RKO (cell line): ENCODE results near the gene RPS16.

Experiments used
- DNase-seq: peaks from one replicate; pipeline ENCODE4 v3.0.0-alpha.2; 2016; ENCODE audit warnings: low spot score

The RPS16 gene

DNA sequence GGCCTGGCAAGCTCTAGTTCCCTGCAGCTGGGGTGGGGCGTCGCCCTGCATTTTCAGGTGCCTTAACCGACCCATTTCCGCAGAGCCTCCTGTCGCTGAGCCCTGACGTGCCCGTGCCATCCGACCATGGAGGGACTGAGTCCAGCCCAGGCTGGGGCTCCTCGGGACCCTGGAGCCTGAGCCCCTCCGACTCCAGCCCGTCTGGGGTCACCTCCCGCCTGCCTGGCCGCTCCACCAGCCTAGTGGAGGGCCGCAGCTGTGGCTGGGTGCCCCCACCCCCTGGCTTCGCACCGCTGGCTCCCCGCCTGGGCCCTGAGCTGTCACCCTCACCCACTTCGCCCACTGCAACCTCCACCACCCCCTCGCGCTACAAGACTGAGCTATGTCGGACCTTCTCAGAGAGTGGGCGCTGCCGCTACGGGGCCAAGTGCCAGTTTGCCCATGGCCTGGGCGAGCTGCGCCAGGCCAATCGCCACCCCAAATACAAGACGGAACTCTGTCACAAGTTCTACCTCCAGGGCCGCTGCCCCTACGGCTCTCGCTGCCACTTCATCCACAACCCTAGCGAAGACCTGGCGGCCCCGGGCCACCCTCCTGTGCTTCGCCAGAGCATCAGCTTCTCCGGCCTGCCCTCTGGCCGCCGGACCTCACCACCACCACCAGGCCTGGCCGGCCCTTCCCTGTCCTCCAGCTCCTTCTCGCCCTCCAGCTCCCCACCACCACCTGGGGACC, 27.9 kb downstream of the RPS16 start:
- peak; percentile 58 for DNase-seq

DNA sequence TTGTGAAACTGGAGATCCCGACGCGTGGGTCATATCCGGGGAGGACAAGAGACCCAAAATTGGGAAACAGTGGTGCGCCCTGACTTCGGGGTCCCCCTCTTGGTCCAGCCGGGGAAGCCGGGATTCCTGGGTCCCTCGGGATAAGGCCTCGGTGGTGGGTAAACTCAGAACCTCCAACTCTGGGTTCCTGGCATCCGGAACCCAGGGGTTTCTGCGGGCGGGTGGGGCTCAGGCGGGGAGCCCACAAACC, 28.4 kb downstream of the RPS16 start:
- DNase-seq = no peak

DNA sequence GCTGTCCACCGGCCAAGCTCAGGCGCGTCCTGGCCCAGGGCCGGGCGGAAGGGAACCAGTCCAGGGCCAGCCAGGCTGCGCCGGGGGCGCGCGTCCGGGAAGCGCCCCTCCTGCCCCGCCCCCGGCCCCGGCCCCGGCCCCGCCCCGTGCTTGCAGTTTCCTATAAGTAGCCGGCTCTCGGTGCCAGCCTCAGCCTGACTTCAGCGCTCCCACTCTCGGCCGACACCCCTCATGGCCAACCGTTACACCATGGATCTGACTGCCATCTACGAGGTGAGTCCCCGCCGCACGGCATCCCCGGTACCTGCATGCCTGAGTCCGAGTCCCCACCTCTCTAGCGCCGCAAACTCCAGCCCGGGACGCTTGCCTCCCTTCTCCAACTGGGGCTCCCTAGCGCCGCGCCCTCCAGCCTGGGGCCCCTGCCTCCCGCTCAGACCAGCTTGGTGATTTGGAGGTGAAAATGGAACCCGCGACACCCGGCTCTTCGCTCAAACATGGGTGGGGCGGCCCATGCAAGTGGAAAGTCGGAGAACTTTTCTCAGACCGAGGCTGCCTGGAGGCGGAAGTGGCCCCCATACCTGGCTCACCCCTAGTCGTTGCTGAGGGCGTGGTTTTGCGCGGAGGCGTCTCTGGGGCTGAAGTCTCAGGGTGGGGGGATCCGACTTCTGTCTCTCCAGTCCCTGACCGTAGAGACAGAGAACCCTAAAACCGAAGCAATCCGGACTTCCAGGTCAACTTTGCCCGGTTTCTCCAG, 28.9 kb downstream of the RPS16 start, which contains the start of gene ZFP36:
Gene ZFP36 (plus strand): TSS at position 192 of the 754 bp plus-strand sequence. CDS start 58 bp downstream, at position 250.
- DNase-seq = peak; percentile 82

DNA sequence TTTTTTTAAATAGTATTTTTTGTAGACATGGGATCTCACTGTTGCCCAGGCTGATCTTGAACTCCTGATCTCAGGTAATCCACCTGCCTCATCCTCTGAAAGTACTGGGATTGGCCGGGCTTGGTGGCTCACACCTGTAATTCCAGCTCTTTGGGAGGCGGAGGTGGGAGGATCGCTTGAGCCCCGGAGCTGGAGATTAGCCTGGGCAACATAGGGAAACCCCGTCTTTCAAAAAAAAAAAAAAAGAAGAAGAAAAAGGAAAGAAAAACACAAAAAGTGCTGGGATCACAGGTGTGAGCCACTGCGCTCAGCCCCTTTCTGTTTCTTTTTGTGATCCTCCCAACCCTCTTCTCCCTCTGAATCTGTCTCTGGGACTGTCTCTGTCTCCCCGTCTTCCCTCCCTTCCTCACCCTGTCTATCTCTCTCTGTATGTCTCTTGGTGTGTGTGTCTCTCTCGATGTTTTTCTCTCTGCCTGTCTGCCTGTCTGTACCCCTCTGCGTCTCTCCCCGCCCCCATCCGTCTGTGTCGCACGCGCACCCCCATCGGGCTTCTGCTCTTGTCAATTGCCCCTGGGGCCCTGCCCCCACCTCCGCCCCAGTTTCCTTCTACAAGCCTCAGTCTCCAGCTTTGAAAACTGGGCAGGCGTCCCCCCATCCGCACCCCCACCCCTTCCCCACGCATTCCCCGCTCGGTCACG, 29.6 kb downstream of the RPS16 start:
- peak; percentile 70 for DNase-seq

DNA sequence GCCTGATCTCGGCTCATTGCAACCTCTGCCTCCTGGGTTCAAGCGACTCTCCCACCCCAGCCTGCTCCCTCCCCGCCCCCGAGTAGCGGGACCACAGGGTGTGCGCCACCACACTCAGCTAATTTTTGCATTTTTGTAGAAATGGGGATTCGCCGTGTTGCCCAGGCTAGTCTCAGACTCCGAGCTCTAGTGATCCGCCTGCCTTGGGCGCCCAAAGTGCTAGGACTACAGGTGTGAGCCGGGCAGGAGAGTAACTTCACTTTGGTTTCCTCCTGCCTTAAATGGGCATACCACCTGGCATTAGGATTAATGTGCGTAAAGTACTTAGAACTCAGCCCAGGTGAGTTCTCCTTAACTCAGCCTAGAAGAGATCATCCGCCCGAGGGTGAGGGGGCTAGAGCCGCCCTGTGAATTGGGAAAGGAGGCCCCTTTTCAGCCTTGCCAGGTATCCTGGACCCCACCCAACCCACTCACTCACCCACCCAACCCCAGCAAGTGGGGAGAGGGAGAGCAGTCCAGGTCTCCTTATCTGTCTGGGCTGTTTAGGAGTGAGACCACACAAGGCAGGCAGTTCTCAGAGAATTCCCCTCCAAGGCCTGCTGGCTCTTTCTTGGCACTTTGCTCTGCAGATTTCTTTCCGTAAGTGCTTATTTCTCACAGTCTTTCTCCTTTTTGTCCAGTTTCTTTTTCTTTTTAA, 30.3 kb downstream of the RPS16 start:
- DNase-seq = no peak

DNA sequence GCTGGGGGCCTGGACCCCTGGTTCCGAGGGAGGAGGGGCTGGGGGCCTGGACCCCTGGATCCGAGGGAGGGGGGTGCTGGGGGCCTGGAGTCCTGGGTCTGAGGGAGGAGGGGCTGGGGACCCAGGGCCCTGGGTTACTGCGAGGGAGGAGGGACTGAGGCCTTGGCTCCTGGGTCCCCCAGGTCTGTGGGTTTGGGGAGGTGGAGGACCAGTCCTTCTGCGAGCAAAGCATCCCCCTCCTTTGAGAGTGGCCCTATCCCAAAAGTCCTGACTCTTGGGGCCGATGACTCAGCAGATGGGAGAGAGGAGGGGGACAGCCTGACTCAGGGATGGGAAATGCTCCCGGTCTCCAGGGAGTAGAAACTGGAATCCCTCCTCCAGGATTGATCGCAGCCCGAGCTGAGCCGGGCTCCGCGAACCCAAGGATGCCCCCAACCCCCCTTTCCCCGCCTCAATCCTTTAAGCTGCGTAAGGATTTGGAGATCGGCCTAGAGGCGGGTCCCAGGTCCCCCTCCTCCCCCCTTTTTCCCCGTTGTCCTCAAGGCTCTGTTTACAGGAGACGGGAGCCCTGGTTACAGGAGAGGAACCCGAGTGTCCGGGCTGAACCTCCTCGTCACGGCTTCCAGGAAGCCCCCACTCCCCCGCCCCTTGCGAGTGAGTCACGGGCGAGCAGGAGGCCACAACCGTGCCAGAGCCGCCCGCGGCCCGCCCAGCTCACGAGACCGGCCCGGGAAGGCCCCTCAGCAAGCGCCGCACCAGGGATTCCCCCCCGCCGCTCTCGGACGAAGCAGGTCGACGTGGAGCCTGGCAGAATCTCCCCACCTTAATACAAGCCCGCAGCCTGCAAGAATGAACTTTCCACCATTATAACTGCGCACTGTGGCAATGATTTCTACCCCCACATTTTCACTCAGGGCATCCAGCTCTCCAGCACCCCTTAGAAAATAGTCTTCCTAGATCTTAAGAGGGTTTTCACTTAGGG, 32.1 kb downstream of the RPS16 start:
- peak; percentile 94 for DNase-seq

DNA sequence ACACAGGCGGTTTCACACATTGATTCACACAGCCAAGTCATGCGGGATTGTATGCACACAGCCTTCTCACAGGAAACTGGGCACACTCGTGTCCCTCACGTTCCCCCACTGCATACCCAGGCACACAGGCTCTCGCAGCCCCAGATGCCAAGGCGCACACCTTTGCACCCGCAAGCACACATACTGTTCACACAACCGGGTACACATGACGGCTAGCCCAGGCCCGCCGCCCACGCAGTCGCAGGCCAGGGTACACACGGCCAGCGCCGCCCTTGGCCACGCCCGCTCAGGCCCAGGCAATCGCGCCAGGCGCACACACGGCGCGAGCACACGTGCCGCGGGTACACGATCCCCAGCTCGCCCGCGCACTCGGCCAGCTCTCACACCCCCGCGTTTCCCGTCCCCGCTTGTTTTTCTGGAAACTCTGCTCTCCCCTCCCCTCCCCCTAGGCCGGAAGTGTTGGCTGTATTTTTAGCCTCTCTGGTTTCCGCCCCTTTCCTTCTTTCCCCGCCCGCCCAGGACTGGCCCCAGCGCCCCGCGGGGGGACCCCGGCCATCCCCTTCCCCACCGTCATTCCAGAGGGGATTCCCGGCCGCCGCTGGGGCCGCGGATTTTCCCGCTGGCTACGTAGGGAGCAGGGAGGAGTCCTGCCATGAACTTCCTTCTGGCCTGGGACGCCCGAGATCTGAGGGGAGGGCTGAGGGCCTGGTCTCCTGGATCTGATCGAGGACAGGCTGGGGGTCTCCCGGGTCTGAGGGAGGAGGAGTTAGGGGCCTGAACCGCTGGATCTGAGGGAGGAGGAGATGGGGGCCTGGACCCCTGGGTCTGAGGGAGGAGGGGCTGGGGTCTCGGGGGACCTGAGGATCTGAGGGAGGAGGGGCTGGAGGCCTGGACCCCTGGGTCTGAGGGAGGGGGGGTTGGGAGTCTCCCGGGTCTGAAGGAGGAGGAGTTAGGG, 33.1 kb downstream of the RPS16 start:
- peak; percentile 90 for DNase-seq

DNA sequence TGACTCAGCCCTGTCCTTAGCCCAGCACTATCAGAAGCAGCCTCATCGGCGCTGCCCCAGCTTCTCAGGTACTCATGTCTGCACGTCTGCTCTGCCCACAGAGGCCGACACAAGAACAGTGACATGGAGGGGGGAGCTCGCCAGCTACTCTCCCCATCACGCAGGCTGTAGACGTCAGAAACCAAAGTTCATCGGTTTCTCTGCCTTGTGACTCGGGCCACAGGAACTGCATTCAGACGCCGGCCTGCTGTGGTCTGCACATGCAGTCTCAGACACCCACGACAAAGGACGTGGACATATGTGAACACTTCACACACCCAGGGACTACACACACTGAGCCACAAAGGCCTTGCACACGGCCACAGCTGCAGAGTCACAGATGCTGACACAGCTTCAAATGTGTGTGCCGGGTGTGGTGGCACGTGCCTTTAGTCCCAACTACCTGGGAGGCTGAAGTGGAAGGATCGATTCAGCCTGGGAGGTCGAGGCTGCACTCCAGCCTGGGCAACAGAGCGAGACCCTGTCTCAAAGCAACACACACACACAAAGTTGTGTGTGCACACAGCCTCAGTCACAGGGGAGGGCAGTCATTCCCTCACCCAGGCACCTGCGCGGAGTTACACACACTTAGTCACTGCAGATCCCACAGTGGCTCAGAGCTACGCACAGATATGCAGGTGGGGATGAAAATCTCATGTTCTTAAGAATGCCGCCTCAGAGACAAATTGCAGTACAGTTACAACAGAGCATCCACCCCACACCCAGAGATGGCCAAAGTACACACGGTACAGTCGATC, 34.0 kb downstream of the RPS16 start:
- DNase-seq = peak; percentile 93

DNA sequence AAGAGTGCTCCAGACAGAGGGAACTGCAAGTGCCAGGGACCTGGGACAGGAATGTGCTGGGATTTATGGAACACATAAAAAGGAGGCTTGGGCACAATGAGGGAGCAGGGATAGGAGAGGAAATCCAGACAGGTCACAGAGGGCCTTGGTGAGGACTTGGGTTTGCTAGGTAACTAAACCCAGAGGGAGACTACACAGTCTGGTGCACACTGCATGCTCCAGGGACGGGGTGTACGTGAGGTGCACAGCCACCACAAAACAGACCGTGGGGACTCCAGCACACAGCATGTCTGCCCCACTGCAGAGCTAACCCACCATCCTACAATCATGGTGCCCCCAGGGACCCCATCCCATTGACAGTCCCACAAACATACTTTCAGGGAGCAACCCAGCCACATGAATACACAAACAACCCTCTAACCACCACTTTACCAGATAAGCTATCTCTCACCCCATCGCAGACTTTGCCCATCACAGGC, 34.6 kb downstream of the RPS16 start:
- no peak for DNase-seq

DNA sequence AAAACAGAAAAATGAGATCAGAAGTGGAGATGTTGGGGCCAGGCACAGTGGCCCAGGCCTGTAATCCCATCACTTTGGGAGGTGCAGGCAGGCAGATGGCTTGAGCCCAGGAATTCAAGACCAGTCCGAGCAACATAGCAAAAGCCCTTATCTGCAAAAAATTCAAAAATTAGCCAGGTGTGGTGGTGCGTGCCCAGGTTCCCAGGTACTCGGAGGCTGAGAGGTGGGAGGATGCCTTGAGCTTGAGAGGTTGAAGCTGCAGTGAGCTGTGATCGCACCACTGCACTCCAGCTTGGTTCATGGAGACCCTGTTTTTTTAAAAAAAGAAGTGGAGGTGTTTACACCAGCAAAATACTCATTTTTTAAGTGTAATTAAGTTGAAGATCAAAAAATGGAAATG, 35.7 kb downstream of the RPS16 start:
- no peak for DNase-seq

DNA sequence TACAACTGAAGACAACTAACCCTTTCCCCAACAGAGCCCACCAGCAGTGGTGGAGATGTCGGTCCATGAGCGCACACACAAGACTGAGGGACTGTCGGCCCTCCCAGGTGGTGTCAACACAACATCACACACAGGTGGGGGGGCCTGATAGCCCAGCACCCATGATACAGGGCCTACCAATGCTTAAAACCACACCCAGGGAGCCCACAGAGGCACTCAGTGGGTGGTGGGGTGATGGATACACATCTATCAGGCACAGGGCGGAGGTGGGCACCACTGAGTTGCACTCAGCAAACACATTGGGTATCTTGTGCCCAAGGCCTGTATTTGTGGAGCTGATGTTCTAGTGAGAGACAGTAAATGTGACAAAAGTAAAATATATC, 36.1 kb downstream of the RPS16 start:
- DNase-seq = no peak

DNA sequence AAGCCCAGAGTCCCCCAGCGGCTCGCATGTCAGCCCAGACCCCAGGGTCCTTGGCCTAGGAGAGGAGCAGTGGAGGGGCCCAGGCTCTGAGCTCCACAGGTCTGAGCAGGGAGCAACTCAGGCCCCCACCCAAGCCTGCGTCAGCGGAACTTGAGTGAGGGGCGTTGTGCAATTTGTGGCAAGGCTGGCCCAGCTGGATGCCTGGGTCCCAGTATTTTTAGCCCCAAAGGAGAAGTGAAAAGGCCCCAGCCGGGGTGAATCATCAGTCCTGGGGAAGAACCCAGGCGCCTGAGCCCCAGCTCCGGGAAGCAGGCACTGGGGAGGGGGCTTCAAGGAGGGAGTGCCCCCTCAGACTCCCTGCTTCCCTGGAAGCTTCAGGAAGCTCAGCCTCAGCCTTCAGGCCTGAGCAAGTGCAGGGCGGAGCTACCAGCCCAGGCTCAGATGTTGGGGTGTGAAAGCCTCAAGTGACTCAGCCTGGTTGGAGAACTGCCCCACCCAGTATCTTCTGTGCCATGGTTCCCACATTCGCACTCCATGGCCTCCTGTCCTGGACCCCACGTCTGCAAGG, 37.4 kb downstream of the RPS16 start:
- peak; percentile 73 for DNase-seq

DNA sequence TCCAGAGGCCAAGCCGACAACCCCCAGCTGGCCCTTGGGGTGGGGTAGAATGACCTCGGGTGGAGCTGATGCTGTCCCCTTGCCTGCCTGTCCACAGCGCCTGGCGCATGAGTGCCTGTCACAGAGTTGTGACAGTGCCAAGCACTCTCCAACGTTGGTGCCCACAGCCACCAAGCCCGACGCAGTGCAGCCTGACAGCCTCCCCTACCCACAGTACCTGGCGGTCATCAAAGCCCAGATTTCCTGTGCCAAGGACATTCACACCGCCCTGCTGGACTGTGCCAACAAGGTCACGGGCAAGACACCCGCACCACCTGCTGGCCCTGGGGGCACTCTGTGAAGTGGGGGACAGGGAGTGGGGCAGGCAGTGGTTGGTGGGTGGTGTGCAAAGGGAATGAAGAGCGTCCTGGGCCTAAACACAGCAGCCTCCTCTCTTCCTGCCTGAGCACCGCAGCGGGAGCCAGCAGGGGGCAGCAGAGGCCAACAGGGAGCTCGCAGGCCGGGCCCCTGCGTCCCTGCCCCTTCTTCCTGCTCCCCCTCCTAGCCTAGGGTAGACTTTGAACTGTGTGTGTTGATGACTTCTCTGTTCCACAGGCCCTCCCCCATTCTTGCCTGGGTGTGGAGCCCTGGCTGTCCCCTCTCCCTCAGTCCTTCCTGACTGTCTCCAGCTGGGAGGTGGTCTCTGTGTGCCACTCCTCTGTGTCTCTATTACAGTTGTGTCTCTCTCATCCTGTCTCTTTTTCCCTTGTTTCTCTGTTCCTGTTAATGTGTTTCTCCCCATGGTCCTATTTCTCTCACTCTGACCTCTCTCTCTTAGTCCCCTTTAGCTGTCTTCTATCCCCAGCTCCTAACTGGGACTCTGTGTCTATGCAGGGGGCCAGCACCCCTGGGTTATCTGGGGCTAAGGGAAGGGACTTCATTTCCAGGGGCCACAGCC, 38.1 kb downstream of the RPS16 start:
- peak; percentile 85 for DNase-seq

DNA sequence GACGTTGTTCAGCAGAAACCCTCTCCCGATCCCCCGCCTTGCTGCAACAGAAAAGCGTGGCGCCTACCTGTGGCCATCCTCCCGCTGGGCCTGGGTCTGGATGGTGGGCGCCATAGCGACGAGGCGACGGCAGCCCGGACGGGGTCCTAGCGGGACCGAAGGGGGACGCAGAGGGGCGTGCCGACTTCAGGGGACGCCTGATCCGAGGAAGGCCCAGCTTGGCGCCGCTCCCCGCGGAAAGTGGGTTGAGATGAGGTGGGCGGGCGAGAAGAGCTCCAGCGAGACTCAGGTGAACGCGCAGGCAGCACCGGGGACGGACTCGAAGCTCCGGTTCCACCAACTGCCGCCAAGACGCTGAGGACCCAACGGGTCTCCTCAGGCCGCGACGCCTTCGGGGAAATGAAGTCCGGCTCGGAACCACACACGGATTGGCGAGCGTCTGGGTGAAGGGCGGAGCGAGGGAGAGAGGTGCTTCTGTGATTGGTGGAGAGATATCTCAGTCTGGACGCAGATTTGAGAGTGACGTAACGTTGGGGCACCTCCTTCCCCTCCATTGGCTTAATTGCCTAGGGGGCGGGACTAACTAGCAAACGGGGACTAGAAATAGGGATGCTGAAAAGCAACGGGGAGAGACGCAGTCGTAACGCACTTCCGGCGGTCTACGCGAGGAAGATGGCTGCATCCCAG, 44.9 kb downstream of the RPS16 start, which contains the start of the genes MED29 and PAF1:
Gene MED29 (plus strand): TSS at position 628 of the 687 bp plus-strand sequence. CDS start 45 bp downstream, at position 673.
Gene PAF1 (minus strand): TSS at position 356 of the 687 bp plus-strand sequence. CDS start 242 bp downstream, at position 114.
- DNase-seq = peak; percentile 100

DNA sequence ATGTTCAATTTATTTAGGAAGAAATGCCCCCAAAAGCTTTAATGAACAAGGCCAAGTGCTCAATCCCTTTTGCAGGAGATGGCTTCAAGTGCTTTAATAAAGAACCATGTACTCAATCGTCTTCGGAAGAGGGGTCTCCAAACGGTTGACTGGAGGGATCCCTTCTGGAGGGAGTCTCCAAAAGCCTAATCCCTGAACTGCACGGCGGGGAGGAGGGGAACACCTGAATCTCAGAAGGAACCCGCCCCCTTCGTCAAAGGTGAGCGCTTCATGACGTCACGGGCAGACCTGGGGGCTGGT, 45.3 kb downstream of the RPS16 start:
- DNase-seq = no peak

DNA sequence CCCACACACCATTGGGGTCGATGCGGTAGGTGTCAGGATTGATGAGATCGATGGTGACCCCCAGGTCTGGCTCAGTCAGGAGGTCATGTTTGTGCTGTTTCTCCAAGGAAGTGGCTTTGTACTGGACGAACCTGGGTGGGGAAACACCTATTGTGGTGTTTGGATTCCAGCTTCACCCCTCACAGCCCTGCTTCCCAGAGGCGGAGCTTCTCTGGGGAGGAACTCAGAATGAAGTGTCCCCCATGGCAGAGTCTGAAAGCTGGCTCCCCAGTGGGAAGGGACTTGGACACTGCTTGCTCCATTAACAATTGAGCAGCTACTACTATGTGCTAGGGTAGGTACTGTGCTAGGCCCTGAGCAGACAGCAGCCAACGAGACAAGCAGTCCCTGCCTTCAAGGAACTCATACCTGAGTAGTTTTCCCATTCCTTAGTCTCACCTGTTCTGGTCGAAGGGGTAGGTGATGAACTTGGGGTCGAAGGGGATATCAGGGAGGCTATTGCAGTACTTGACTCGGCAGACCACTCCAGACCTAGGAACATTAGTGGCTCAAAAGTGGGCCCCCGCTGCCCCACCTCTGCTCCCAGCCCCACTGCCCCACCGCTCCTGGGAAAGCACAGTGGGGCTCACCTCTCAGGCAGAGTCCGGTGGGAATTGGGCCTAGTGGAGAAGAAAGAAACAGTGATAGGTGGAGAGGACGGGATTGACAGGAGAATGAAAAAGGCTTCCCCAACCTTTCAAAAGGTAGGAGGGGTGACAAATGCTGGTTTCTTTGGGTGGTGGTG, 45.9 kb downstream of the RPS16 start:
- DNase-seq = no peak
